ENCODE results near the gene ROR1.

ROR1 gene

GRCh38 chr1:63943393-63943792 is 169.6 kb downstream of the ROR1 start:
- no peak for DNase-seq

DNA sequence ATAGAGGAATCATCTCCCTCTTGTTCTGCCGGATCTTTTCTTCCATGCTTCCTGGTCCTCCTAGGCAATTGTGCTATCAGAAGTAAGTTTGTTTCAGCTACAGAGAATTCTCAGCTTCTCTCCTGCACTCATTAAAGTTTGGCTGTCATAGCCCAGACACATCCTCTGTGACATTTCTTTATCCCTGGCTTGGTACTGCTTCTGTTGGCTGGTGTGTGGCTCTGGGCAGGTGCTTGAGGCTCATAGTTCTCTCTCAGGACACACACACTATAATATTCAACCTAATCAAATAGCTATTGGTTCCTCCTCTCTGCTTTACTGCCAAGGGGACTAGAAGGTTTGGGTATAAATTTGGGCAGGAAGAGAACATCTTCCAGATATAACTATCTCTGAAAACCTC is 172.1 kb downstream of the ROR1 start:
- DNase-seq, result no peak

- no peak for DNase-seq
Measured at GRCh38 chr1:63946866-63947491, 173.2 kb downstream of the ROR1 start.

DNA sequence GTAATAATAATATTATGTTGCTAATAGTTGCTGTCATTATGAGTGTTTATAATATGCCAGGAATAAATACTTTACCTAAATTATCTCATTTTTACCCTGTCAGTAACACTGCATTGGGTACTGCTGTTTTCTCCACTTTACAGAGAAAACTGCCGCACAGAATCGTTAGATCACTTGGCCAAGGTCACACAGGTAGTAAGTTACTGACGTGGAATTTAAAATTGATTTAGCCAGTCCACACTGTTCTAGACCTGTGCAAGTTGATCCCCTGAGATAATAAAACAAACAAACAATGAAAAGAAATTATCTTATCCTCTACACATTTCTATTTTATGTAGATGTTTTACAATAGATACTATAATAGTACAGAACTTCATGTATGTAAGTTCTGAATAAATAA is 174.1 kb downstream of the ROR1 start:
- no peak for DNase-seq

DNA sequence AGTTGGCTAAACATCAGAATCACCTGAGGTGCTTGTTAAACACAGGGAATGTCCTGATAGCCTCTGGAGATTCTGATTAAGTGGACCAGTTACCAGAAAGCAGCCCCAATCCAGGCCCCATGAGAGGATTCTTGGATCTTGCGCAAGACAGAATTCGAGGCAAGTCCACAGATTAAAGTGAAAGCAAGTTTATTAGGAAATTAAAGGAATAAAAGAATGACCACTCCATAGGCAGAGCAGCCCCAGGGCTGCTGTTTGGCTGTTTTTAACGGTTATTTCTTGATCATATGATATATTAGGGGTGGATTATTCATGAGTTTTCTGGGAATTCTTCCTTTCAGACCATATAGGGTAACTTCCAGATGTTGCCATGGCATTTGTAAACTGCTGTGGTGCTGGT is 176.2 kb downstream of the ROR1 start:
- DNase-seq, result no peak

GRCh38 chr1:63951059-63951946 is 177.5 kb downstream of the ROR1 start:
- DNase-seq, result no peak

DNA sequence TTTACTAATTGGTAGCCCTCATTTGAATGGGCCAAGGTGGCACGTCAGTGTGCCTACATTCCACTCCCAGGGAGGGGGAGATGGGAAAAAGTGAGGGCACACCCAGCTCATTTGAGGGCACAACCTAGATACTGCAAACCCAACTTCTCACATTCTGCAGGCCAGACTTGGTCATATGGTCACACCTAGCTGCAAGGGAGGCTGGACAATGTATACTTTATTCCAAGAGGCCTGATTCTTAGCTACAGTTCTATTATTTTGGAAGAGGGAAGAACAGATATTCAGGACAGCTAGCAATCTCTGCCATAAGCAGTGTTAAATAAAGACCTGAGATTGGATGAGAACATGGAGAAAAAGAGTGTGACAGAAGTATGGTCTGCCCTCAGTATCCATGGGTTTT is 180.4 kb downstream of the ROR1 start:
- DNase-seq, result no peak

DNA sequence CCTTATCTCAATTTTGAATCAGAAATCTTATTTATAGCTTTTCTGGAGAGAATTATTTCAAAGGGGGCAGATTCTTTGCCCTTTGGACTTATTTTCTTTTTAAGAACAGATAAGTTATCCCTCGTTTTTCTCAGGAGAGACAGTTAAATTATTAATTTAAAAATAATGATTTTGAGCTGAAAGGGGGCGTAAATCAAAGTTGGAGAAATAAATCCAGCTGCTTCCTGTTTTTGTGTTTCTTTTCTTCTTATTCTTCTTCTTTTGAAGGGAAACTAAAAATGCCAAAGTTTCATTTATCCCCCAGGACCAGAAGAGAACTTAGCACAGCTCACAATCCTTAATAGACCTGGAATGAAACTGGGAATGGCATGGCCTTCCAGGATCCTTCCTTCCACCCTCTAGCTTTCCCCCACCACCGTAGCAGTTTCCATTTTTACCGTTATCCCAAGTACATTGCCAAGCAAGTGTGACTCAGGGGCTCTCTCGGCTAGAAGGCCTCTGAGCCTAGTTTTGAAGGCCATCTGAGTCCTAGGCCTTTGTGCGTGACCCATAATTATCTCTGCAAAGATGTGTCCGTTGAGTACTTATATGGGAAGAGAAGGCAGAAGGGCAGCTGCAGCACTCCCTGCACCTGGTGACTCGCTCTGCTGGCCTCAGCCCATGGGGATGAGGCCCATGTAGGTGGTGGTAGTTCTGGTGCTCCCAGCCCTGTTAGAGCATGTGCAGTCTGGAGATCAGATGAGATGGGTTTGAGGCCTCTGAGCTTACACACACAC is 181.7 kb downstream of the ROR1 start:
- DNase-seq, result no peak

GRCh38 chr1:63958556-63958955 is 184.7 kb downstream of the ROR1 start:
- DNase-seq, result no peak

- no peak for DNase-seq
Measured at GRCh38 chr1:63960326-63960725, 186.5 kb downstream of the ROR1 start.

DNA sequence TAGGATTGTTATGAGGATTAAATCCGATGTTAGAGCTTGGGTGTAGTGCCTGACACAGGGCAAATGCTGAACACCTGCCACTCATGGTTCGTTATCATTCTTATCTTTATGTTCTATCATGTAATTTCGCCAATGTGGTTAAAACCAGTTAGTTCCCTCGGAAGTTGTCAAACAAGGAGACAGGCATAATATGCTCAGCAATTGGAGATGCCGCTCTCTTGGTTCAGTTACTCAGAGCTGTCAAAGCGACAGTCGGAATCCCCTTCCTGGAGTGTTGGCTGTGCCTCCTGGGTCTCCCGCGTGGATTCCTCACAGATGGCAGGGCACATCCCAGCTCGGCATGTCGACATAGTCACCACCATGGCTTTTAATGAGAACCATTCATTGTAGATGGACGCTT is 192.2 kb downstream of the ROR1 start:
- DNase-seq, result no peak

DNA sequence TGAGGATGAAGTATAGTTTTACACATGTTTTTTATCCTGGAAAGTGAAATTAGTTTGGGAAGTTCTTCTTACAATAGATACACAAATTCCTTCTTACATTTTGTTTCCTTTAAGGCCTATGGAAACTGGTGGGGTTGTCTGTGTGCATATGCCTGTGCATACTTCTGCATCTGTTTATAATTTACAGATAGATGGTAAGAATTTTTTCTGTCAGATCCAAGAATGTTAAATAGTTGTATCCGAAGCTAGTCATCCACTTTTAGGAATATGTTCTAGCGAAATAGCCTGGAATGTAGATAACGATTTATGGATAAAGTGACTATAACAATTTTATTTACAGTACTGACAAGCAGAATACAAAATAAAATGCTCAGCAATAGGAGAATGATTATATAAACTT is 194.1 kb downstream of the ROR1 start:
- DNase-seq, result no peak

GRCh38 chr1:63968663-63969440 is 195.0 kb downstream of the ROR1 start:
- no peak for DNase-seq

DNA sequence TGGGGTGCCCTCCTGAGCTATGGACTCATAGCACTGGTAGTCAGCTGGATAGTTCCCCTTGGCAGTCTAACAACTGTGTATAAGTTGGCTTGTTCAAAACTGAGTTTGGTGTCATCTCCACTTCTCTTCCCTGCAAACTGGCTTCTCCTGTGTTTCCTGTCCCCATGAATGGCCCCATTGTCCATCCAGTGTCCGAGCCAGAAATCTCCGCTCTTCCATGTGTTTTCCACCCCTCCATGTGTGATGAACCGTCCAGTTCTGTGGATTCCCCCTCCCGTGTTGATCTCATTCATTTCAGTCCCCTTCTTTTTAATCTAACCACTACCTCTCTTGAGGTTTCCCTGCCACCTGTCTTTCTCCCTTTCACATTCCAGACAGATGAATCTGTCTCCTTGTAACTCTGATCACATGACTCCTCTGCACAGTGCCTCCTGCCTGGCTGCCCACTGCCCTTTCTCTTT is 195.7 kb downstream of the ROR1 start:
- DNase-seq, result no peak

- no peak for DNase-seq
Measured at GRCh38 chr1:63971557-63971956, 197.7 kb downstream of the ROR1 start.

DNA sequence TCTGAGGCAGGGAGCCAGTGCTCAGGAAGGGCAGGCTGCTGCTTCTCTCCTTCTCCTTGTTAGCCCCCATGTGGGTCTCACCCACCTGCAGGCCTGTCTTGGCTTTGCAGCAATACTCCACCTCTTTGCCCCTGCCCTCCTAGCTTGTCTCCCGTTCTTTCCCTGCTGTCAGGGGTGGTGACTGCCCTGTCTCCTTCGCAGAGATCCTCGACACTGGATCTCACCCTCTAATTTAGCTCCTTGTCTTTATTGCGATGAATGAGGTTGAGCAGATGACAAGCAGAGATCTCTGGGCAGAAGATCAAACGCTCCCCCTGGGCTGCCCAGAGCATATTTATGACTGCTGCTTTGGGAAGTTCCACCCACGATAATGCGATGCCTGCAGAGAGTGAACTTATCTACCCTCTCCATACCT is 199.2 kb downstream of the ROR1 start:
- DNase-seq, result no peak

DNA sequence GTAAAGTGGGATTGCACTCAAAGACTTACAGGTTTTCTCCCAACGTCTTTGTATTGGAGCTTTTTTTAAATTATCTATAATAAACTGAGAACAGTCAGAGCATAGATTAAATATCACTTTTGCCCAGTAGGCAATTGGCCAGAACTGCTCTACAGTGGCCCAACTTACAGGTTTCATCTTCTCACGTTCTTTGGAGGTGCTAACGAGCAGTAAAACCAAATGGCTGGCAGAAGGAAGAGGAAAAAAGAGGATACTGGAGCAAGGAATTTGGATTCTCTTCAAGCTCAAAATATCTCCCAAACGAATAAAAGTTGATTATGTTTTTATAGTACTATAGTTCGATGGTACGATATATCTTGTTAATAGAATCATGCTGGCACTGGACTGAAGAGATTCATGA is 201.1 kb downstream of the ROR1 start:
- DNase-seq, result no peak

DNA sequence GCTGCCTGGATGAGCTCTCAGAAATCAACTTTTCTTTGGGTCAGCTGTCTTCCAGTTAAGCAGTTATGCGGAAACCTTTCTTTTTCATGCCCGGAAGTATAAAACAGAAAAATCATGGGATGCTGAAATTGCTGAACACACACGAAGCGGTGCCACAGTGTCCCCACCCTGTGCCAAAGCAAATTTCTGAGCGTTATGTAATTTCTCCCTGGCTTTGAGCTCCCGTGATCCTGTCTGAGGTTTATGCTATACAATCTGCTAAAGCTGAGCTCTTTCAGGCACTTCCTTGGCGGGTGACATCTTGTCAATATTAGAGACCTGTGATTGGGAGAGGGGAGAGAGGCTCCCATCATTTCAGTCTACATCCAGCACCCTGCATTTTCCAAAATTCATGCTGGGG is 201.7 kb downstream of the ROR1 start:
- no peak for DNase-seq

- DNase-seq, result no peak
Measured at GRCh38 chr1:63976006-63976405, 202.2 kb downstream of the ROR1 start.

GRCh38 chr1:63977466-63977865 is 203.6 kb downstream of the ROR1 start:
- DNase-seq, result no peak

GRCh38 chr1:63980740-63981407 is 207.1 kb downstream of the ROR1 start:
- DNase-seq, result no peak

- DNase-seq, result no peak
Measured at GRCh38 chr1:63981408-63981773, 207.6 kb downstream of the ROR1 start.

Data from amniotic stem cell (primary cell).